HepG2 (cell line): ENCODE results near the gene DIP2C. TPM values are rescaled to one million over a fixed set of nuclear protein-coding genes. Genes with fewer than 3 reads are reported as not detected.

Experiments used
- ATAC-seq: fragments of 200-7000 bp; cut with Tn5 transposase; 3 replicates; pipeline ENCODE4 v1.9.1; 2020; ENCODE audit warnings: mild to moderate bottlenecking, moderate library complexity
- BruUV-seq: library from RNA; stranded (reverse); fragments of 400-500 nt; replicated peaks from 2 replicates; lab custom pipeline; 2021; lab: Mats Ljungman, UMichigan
- CTCF ChIA-PET: fragments of 300-600 bp; formaldehyde crosslinking; extraction: SDS; loops from one replicate; lab custom pipeline; 2021; ENCODE audit warnings: low total read pairs, inconsistent platforms, low intra/inter-chr PET ratio; lab: Yijun Ruan, JAX
- POLR2A ChIA-PET: fragments of 350-600 bp; sonication (Branson Sonifier 250); formaldehyde crosslinking; loops from one replicate; lab custom pipeline; 2020; ENCODE audit warnings: antibody characterized with exemption, inconsistent platforms; lab: Yijun Ruan, JAX
- DNase-seq: peaks from one replicate; pipeline ENCODE4 v3.0.0-alpha.2; 2015; ENCODE audit warnings: low spot score
- FAIRE-seq: peaks from 3 replicates; lab custom pipeline; 2011; peaks lifted over from hg19 to GRCh38; lab: Jason Lieb, UNC
- H2AFZ ChIP-seq: one replicate; pipeline ENCODE4 v1.6.1; 2011; ENCODE audit warnings: low read length, inconsistent platforms
- H3K27ac ChIP-seq: fragments of 300-600 bp; 3 replicates; pipeline ENCODE4 v1.8.0; 2011; ENCODE audit warnings: mixed run types, mild to moderate bottlenecking, mixed read lengths, low read length, inconsistent platforms; ENCODE audit not compliant: insufficient read depth; ENCODE audit errors: extremely low read length
- H3K27me3 ChIP-seq, 2 experiments: fragments of 200-600 bp in 1 of 2; 2 replicates in 1 of 2; 3 replicates in 1 of 2; pipeline versions ENCODE4 v1.6.0 to v1.8.0; 2011; ENCODE audit warnings: low read length in 2 of 2, mild to moderate bottlenecking in 2 of 2, moderate library complexity in 2 of 2, inconsistent platforms in 1 of 2; ENCODE audit not compliant: insufficient read depth in 2 of 2, control insufficient read depth in 1 of 2
- H3K36me3 ChIP-seq, 2 experiments: fragments of 200-600 bp in 1 of 2; replicated peaks in 1 of 2; 2 replicates in 1 of 2; 3 replicates in 1 of 2; pipeline versions ENCODE4 v1.5.1 to v1.8.0; 2011; ENCODE audit warnings: low read length in 2 of 2, inconsistent platforms in 1 of 2; ENCODE audit not compliant: insufficient read depth in 2 of 2, control insufficient read depth in 1 of 2
- H3K4me1 ChIP-seq: 2 replicates; pipeline ENCODE4 v1.5.1; 2012; ENCODE audit warnings: low read length, inconsistent platforms; ENCODE audit not compliant: insufficient read depth
- H3K4me2 ChIP-seq: 2 replicates; pipeline ENCODE4 v1.6.0; 2011; ENCODE audit warnings: low read depth, low read length, inconsistent platforms
- H3K4me3 ChIP-seq, 3 experiments: fragments of 200-600 bp in 1 of 3; sonication (generic), shearing (Covaris generic) in 1 of 3; replicated peaks in 1 of 3; 2 replicates each; pipeline ENCODE4 v1.5.1; 2011 to 2016; ENCODE audit warnings: low read length in 3 of 3, inconsistent platforms in 2 of 3, low read depth in 2 of 3, mild to moderate bottlenecking in 2 of 3, control low read depth in 1 of 3, mixed read lengths in 1 of 3; ENCODE audit not compliant: insufficient read depth in 1 of 3
- H3K79me2 ChIP-seq: one replicate; pipeline ENCODE4 v1.6.1; 2011; ENCODE audit warnings: low read length, inconsistent platforms; ENCODE audit not compliant: insufficient read depth
- H3K9ac ChIP-seq: 2 replicates; pipeline ENCODE4 v1.6.0; 2011; ENCODE audit warnings: mild to moderate bottlenecking, low read depth, low read length, inconsistent platforms; ENCODE audit not compliant: insufficient read depth
- H3K9me3 ChIP-seq: 2 replicates; pipeline ENCODE4 v1.5.1; 2012; ENCODE audit warnings: mild to moderate bottlenecking, low read length
- H4K20me1 ChIP-seq: 2 replicates; pipeline ENCODE4 v1.6.0; 2011; ENCODE audit warnings: inconsistent platforms, mild to moderate bottlenecking, low read length, moderate library complexity; ENCODE audit not compliant: insufficient read depth
- CBX2 ChIP-seq, 2 experiments: fragments of 200-600 bp in 1 of 2; sonication (generic); formaldehyde crosslinking in 1 of 2; IDR thresholded peaks; 2 replicates each; pipeline versions ENCODE4 v1.7.0 to v1.8.1; 2018 to 2022; ENCODE audit warnings: low read depth in 2 of 2, low read length in 1 of 2, mild to moderate bottlenecking in 1 of 2, missing genetic modification reagents in 1 of 2
- GRHL1 ChIP-seq: sonication (generic); formaldehyde crosslinking; conservative IDR thresholded peaks from 2 replicates; pipeline ENCODE4 v1.8.0; 2022; ENCODE audit warnings: missing genetic modification reagents
- KDM5A ChIP-seq: fragments of 200-600 bp; sonication (generic); IDR thresholded peaks from 2 replicates; pipeline ENCODE4 v1.7.0; 2018; ENCODE audit warnings: antibody characterized with exemption, mild to moderate bottlenecking, low read length, borderline replicate concordance
- MIXL1 ChIP-seq: IDR thresholded peaks from 2 replicates; pipeline ENCODE4 v1.6.1; 2016
- PAWR ChIP-seq: sonication (generic); formaldehyde crosslinking; IDR thresholded peaks from 2 replicates; pipeline ENCODE4 v1.4.0; 2020; ENCODE audit warnings: missing genetic modification reagents, mild to moderate bottlenecking, borderline replicate concordance
- POGZ ChIP-seq: sonication (generic); formaldehyde crosslinking; IDR thresholded peaks from 2 replicates; pipeline ENCODE4 v1.4.0; 2020; ENCODE audit warnings: mild to moderate bottlenecking, missing genetic modification reagents
- RAD21 ChIP-seq: fragments of 450-650 bp; formaldehyde crosslinking; IDR thresholded peaks from 2 replicates; pipeline ENCODE4 v1.5.0; 2020; ENCODE audit warnings: mild to moderate bottlenecking
- RAD51 ChIP-seq: fragments of 450-650 bp; IDR thresholded peaks from 2 replicates; pipeline ENCODE4 v1.6.1; 2016; ENCODE audit warnings: borderline replicate concordance
- REL ChIP-seq: sonication (generic); formaldehyde crosslinking; conservative IDR thresholded peaks from 2 replicates; pipeline ENCODE4 v1.8.0; 2022; ENCODE audit warnings: mild to moderate bottlenecking, missing genetic modification reagents, moderate library complexity
- SMAD3 ChIP-seq: sonication (generic); formaldehyde crosslinking; IDR thresholded peaks from 2 replicates; pipeline ENCODE4 v1.4.0; 2020; ENCODE audit warnings: missing genetic modification reagents
- TRIM22 ChIP-seq: fragments of 450-650 bp; IDR thresholded peaks from 2 replicates; pipeline ENCODE4 v1.6.1; 2017
- ZBTB8A ChIP-seq: sonication (generic); formaldehyde crosslinking; IDR thresholded peaks from 2 replicates; pipeline ENCODE4 v1.4.0; 2020; ENCODE audit warnings: mild to moderate bottlenecking, low read depth, missing genetic modification reagents, borderline replicate concordance
- ZNF264 ChIP-seq: sonication (generic); formaldehyde crosslinking; IDR thresholded peaks from 2 replicates; pipeline ENCODE4 v1.4.0; 2020; ENCODE audit warnings: missing genetic modification reagents
- ZNF672 ChIP-seq: sonication (generic); formaldehyde crosslinking; IDR thresholded peaks from 2 replicates; pipeline ENCODE4 v1.8.1; 2022; ENCODE audit warnings: missing genetic modification reagents
- ZNF781 ChIP-seq: sonication (generic); formaldehyde crosslinking; IDR thresholded peaks from 2 replicates; pipeline ENCODE4 v1.5.1; 2020; ENCODE audit warnings: borderline replicate concordance, mild to moderate bottlenecking, missing genetic modification reagents; ENCODE audit errors: not compliant biosample characterization
- WGBS: methylation state at CpG from one replicate; pipeline ENCODE4 v1.1.6; 2017; ENCODE audit warnings: low lambda C conversion rate; 5-methylcytosine and 5-hydroxymethylcytosine counted together
- in situ Hi-C: cut with HindIII; loops from 2 replicates; pipeline ENCODE4 v1.10.0; 2017; ENCODE audit warnings: low pct_unique_long_range_greater_than_20kb; ENCODE audit not compliant: extremely low pct_ligation_motif_present
- intact Hi-C: fragments of 100-400 bp; cut with micrococcal nuclease; formaldehyde crosslinking; loops from one replicate; pipeline ENCODE4 v1.10.0; 2022; ENCODE audit not compliant: unreplicated experiment
- polyA plus RNA-seq, 8 experiments: library from polyadenylated mRNA; depleted of rRNA in 3 of 8; stranded (reverse) in 7 of 8; unstranded in 1 of 8; fragments of >200 nt; fragmentation: Illumina TruSeq in 4 of 8; extraction: Trizol in 4 of 8; gene quantifications; 2 replicates each; pipeline versions ENCODE4 v1.2.1 to v1.2.3, GENCODE V29; 2011 to 2016; ENCODE audit warnings: low read depth in 4 of 8, missing spikeins in 1 of 8, mixed read lengths in 1 of 8; ENCODE audit not compliant: insufficient read depth in 1 of 8
- total RNA-seq, 5 experiments: library from RNA; depleted of rRNA; stranded (reverse); fragments of >200 nt; fragmentation: Illumina TruSeq; extraction: Trizol; gene quantifications; 2 replicates each; pipeline ENCODE4 v1.2.3, GENCODE V29; 2016; ENCODE audit warnings: low read depth in 1 of 5

Gene DIP2C
- total and polyA plus RNA-seq, 2 of the 13 experiments (the other 11 are each of a cell fraction or from before 2014, with no cell fraction given), result 2.2 to 2.7 TPM

GRCh38 chr10:571688-572451 lies 117.6 kb downstream of the DIP2C start (continued):
- TF ChIP-seq TRIM22, result no peak
- no peak for TF ChIP-seq SMAD3

GRCh38 chr10:571166-571565 lies 118.3 kb downstream of the DIP2C start:
- CTCF ChIA-PET, result no interaction called here
- DNase-seq (no peak), FAIRE-seq (no peak)
- no peak overlapping the region for H3K4me3 ChIP-seq
- no peaks in the 10 kb centered on the region for H3K36me3 ChIP-seq
- no TSS peak for BruUV-seq
- H3K9me3 ChIP-seq, result no peaks in the 10 kb centered on the region
- TF ChIP-seq ZNF264 (CRISPR knock-in tag) (no peak), ZBTB8A (CRISPR knock-in tag) (no peak), REL (CRISPR knock-in tag) (no peak), KDM5A (no peak), PAWR (CRISPR knock-in tag) (no peak), ZNF781 (CRISPR knock-in tag) (no peak), RAD21 (CRISPR knock-in tag) (no peak), ZNF672 (CRISPR knock-in tag) (no peak), RAD51 (no peak), MIXL1 (no peak), POGZ (no peak), GRHL1 (no peak), CBX2 (IDR thresholded peaks at IDR 0.05; ENCODE audit: low read depth, low read length) (no peak), CBX2 (CRISPR knock-in tag; IDR thresholded peaks at IDR 0.05; ENCODE audit: low read depth) (no peak)
- TF ChIP-seq, all 625 proteins: peak for 0
- no peaks in the 10 kb centered on the region for H3K27me3 ChIP-seq
- in situ Hi-C loops, result no loop called here
- intact Hi-C loops, result loop anchor here (5.0 kb wide), 1 partner anchor 221 kb away; no protein-coding TSS in a partner anchor
- H3K79me2 ChIP-seq, result no peaks in the 10 kb centered on the region
- ATAC-seq, result no peak
- peaks cover 7% of the 10 kb centered on the region for H3K4me1 ChIP-seq
- H4K20me1 ChIP-seq, result no peaks in the 10 kb centered on the region
- no peak overlapping the region for H3K4me2 ChIP-seq
- POLR2A ChIA-PET, result no interaction called here
- 92% methylated on average over 8 of the region's 13 CpGs for WGBS
- H3K9ac ChIP-seq, result no peak overlapping the region
- H2AFZ ChIP-seq, result no peak overlapping the region
- no peak overlapping the region for H3K27ac ChIP-seq
